G401 (cell line): ENCODE results near the gene INHBA. TPM values are rescaled to one million over a fixed set of nuclear protein-coding genes. Genes with fewer than 3 reads are reported as not detected.

Source experiments
- DNase-seq: peaks from one replicate; pipeline ENCODE4 v3.0.0-alpha.2; 2015; ENCODE audit warnings: low spot score
- in situ Hi-C: cut with HindIII; loops from 2 replicates; pipeline ENCODE4 v1.10.0; 2016; ENCODE audit warnings: low sequenced_read_pairs, mixed read lengths
- total RNA-seq: library from RNA; depleted of rRNA; stranded (reverse); fragments of >200 nt; shearing (Covaris generic); gene quantifications from 2 replicates; pipeline ENCODE4 v1.2.3, GENCODE V29; 2014; rRNA removed

Gene INHBA
- total RNA-seq = not detected in 2 replicates

DNA sequence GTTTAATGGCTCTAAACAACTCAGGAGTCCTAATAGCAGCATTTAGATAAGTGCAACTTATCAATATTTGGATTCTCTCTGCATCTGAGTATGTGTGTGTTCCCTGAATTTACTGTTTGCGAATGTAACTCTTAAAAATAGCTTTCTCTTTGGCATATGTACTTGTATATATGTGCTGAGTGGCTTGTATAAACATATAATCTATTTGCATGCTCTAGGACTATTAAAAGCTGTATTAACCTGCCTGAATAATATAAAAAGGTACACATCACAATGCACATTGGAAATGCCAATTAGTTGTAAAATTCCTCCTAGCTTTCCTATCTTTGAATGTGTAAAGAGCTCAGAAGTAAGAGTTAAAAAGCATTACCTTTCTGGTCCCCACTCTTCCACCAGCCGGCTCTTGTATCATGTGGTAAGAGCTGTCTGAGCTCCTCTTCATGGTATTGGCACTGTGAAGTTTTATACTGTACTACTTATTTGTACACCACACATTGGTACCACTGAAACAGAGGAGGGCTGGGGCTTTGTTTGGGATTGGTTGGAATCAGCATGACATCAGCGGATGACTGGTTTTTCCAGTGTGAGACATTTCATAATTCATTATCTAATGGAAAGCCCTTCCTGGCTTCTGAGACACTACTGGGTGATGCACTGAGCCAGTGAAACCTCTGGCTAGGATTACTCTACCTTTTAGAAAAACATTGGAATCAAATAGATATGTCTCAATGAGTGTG lies at the start of gene INHBA:
Gene INHBA, minus strand, starts transcription at position 456 of the 737 bp plus-strand sequence. CDS start 2,716 bp downstream, outside the sequence.
- no peak for DNase-seq
- in situ Hi-C loops = no loop called here

DNA sequence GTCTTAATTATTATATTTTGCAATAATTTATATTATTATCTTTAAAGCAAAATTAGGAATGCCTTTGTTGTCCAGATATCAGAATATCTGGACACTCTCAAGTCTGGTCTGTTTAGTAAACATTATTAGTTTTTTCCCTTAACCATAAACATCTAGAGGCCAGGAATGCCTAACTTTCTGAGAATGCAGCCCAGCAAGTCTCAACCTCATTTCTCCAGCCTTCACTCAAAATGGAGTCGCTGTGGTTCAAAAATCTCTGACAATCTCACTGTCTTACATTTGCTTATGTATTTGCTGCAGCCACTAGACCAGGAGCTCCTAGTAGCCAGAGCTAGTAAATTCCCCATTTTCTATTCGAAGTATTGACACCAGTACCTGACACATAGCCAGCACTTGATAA lies 49.7 kb upstream of the INHBA start:
- in situ Hi-C loops = no loop called here

DNA sequence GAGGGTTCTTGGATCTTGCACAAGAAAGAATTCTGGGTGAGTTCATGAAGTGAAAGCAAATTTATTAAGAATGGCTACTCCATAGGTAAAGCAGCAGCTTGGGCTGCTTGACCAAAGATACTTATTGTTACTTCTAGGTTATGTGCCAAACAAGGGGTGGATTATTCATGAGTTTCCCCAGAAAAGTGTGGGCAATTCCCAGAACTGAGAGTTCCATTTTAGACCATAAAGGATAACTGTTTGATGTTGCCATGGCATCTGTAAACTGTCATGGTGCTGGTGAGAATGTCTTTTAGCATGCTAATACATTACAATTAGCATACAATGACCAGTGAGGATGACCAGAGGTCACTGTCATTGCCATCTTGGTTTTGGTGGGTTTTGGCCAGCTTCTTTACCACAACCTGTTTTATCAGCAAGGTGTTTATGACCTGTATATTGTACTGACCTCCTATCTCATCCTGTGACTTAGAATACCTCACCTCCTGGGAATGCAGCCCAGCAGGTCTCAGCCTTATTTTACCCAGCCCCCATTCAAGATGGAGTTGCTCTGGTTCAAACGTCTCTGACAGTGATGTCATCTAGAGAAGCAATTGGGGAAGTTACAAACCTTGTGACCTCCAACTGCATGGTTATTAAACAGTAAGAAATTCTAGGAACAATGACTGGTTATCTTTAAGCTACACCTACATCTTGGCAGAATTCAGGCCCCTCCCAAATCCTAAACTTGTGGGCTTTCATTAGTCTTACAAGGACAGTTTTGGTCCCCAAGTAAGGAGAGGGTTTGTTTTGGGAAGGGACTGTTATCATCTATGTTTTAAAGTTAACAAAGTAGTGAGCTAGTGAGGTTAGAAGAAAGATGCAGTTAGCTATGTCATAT lies 48.0 kb upstream of the INHBA start:
- no peak for DNase-seq
- in situ Hi-C loops = no loop called here

More for the DNA sequence above, 49.7 kb upstream of the INHBA start:
- no peak for DNase-seq

GRCh38 chr7:41747961-41748360 lies 45.1 kb upstream of the INHBA start:
- in situ Hi-C loops = no loop called here

DNA sequence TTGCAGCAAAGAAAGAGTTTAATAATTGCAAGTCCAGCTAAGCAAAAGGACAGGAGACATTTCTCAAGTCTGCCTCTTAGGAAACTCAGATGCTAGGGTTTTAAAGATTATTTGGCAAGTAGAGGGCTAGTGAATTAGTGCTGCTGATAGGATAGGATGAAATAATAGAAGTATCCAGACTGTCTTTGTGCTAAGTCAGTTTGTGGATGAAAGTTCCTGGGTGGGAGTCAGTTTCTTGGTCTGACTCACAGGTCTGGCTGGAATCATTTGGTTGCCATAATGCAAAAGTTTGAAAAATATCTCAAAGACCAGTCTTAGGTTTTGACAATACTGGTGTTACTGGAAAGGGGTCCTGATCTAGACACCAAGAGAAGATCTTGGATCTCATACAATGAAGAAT lies 42.6 kb upstream of the INHBA start:
- in situ Hi-C loops = no loop called here

More at GRCh38 chr7:41747961-41748360, 45.1 kb upstream of the INHBA start:
- DNase-seq = no peak

DNA sequence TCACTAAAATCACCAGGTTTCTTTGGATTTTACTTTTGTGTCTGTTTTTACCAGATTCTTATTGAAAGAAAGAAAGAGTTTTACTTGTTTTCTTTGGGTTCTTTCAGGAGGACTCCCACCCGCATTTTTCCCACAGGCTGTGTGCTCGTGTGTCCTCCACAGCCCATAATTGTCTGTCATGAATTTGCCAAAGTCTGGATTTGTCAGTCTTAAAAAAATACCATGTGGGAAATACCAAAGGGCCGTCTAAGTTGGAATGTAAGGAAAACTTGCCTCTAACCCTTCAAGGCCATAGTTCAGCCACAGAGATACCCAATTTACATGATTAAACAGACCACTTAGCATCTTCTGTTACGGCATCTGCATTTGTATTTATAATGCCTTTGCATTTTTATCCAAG lies 41.3 kb upstream of the INHBA start:
- in situ Hi-C loops = no loop called here
- DNase-seq = no peak

More for the DNA sequence above, 42.6 kb upstream of the INHBA start:
- no peak for DNase-seq

DNA sequence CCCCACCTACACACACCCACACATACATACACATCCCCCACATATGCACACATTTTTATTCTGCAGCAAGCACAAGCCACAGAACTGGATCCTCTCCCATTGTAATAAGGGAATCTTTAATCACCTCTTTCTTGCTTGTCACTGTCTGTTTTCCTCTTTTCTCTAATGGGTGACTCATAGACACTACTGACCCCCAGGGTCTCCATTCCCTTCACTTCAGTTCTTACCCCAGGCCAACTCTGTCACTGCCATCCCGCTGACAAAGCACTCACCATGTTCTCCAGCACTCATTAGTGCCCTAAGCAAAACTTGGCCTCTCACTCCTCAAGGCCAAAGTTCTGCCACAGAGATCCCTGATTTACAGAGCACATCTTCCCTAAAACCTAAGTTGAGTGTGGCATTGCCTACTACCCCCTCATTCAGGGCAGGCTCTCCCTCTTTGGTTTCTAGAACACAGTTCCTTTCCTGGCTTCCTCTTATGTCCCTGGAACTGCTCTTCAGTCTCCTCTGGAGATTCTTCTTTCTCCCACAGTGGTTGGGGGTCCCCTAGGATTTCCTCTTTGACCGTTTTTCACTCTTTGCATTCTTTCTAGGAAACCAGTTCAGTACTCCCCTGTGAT lies 39.6 kb upstream of the INHBA start:
- in situ Hi-C loops = no loop called here
- no peak for DNase-seq

- in situ Hi-C loops = no loop called here
- DNase-seq = no peak
These were observed 35.9 kb upstream of the INHBA start for GRCh38 chr7:41738806-41739205.

DNA sequence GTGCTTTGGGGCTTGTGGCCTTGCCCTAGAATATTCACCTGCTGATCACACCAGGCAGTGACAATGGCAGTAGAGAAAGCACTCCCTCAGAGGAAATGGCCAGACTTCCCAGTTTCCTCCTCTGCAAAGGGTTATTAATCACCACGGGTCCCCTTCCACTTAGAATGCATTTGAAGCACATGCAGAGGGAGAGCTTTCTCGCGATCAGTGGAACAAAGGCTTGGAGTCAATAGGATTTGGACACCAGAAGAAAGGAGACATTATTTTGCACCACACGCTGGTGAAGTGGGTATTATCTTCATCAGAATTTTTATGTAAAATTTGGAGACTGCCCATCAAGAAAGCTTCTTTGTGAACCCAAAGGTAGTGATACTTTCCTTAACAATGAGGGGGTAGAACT lies 35.4 kb upstream of the INHBA start:
- in situ Hi-C loops = no loop called here
- no peak for DNase-seq

- no peak for DNase-seq
- in situ Hi-C loops = no loop called here
These were observed 32.3 kb upstream of the INHBA start for GRCh38 chr7:41735206-41735605.

DNA sequence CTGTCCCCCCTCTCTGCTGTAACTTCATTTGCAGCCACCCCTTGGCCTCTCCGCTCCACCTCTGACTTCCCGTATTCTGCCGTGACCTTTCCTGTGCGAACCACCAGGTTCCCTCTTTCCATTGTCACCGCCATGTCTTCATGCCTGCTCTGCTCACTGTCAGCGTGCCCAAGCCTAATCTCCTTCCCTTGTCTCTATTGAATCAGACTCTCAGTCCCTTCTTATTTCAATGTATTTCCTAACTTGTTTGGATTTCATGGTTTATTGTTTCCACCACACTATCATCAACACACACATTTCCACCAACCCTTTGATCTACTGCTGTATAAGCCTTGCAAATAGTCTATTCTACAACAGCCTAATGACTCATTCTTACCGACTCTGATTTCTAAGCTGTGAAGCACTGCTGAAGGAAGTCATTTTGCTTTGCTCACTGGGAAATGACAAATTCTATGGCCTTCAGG lies 30.0 kb upstream of the INHBA start:
- no peak for DNase-seq
- in situ Hi-C loops = no loop called here

DNA sequence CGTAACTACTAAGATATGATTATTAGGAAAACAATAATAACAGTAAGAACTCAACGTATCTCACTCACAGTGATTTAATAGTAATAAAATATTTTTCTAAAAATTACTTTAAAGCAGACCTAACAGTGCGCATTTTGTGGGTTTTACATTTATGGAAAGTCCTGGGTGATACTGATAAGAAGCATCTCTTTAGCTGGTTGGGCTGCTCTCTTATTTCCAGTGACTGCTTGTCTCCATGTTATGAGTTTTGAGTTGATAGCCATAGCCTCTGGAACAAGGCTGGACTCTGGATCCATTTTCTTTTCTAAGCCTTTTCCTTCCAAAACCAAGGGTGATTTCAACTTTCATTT lies 29.5 kb upstream of the INHBA start:
- no peak for DNase-seq
- in situ Hi-C loops = no loop called here

DNA sequence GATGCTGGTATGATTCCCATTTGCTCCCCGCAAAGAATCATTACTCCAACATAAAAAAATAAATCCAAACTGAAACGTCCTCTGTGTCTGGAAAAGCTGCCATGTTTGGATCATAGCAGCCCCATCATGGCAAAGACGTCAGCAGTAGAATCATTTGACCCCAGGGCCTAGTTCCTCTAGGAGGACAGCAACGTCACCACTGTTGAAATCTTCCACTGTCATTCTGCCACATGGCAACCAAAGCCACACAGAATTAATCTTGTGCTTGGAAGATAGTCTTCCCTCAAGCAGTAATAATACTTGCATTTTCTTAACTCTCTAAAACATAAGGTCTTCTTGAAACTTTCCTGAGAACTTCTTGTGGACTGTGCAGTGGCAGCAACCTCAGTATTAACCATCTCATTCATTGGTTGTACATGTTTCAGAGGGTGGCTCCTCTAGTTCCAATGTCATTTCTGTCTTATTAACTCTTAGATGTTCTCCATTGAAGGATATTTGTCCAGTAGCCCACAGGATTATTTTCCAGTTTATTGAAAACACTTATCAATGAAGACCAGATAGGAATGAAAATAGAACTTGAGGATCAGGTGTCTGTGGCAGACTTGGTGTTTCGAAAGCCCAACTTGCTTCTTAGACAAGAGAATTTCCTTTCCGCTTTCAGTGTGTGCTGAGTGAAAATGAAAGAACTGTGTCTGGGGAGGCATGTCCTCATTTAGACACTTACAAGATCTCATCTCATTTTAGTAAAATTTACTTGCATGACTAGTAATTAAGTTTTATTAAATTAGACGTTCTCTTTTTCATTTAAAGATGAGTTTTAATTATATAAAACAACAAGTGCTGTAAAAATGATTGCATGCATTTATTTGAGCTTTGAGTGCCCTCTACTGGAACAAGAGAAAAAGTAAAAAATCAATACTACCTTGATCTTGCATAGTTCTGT lies 28.9 kb upstream of the INHBA start:
- in situ Hi-C loops = no loop called here
- DNase-seq = peak; percentile 5

DNA sequence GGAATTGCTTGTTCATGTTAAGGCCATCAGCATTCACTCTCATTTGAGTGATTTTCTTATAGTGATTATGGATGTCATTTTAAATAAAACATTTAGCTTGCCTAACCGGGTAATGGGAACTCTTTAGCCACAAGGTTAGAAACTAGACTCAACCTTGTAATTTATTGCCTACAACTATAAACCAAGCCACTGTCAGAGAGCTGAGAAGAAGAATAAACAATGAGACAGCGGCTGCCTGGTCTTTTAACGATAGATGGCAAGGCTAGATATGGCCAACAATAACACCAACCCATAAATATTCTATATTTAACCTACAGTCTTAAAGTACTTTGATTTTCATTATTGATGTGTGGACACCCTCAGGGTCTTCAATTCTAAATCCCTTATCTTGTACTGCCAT lies 27.8 kb upstream of the INHBA start:
- DNase-seq = no peak
- in situ Hi-C loops = no loop called here

GRCh38 chr7:41730161-41730560 lies 27.3 kb upstream of the INHBA start:
- in situ Hi-C loops = no loop called here
- no peak for DNase-seq

DNA sequence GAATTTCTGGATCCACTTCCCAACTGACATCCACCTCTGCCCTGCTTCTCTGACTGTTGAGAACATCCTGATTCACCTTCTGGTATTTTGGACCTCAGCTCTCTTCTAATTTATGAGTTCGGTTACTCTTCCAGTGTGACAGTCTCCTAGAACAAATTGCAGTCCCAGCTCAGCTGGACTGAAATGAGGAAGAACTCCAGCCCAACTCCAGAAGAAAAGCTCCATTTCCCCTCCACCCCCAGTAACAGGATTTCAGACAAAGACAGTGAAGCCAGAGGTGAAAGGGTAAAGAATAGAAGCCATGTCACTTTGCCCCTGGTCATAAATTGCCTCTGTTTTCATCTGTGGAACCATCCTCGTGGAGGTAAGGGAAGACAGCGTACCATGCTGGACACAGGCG lies 26.2 kb upstream of the INHBA start:
- in situ Hi-C loops = no loop called here
- no peak for DNase-seq

DNA sequence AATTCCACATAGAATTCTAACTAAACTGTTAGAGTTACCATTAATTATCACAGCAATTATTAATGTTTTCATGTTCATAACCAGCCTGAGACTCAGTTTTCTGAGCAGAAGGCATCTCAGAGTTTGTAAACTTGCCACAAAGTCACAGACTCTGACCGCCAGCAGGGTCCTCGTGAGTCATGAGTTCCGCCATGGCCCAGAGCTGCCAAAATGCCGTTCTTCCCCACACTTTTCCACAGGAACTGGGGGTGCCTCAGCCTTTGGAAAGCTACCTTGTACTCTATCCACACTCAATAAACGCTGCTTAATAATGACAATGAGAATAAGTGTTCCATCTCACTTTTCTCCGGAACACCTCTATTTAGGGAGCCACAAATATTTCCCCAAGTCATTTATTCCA lies 22.1 kb upstream of the INHBA start:
- in situ Hi-C loops = no loop called here
- no peak for DNase-seq

DNA sequence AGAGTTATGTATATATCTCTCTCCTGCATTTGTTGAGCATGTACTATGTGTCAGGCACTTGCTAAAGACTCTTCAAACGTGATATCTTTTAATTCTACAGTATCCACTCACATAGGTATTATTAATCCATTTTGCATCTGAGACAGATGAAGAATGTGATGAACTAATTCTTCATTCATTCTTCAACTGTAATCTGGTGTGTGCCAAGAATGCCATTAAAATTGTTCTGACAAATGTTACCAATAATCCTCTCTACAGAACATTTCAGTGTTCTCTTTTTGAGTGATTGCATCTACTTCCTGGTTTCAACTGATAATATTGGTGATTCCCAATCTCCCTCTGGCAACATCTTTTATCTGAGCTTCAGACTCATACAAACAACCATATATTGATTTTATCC lies 18.0 kb upstream of the INHBA start:
- no peak for DNase-seq
- in situ Hi-C loops = no loop called here

DNA sequence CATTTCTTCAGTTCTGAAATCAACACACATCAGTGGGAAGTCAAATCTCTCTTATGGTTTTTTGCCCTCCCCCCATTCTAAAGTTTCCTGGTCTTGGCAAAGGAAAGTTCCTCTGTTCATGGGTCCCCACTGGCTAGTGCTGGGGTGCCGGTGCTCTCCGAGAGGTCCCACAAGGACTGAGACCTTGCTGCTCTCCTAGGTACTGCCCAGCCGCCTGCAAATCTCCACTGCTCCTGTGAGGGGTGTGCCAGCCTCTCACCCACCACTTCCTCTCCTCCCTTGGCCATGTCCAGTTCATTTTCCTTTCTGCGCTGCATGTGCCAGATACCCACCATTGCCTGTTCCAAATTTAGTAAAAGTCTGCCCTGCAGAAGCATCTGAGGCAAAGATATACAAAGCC lies 17.2 kb upstream of the INHBA start:
- DNase-seq = no peak
- in situ Hi-C loops = no loop called here
